HG02798 (cell line): ENCODE measurements around the gene IFITM10.

Experiments
- ATAC-seq: cut with Tn5 transposase; IDR thresholded peaks from one replicate; pipeline ENCODE4 v1.9.1; 2021; ENCODE audit warnings: mild to moderate bottlenecking; ENCODE audit not compliant: unreplicated experiment, poor library complexity

Gene IFITM10

GRCh38 chr11:1742371-1742770 lies 8.0 kb downstream of the IFITM10 start:
- no peak for ATAC-seq

GRCh38 chr11:1741741-1742140 lies 8.7 kb downstream of the IFITM10 start:
- no peak for ATAC-seq

DNA sequence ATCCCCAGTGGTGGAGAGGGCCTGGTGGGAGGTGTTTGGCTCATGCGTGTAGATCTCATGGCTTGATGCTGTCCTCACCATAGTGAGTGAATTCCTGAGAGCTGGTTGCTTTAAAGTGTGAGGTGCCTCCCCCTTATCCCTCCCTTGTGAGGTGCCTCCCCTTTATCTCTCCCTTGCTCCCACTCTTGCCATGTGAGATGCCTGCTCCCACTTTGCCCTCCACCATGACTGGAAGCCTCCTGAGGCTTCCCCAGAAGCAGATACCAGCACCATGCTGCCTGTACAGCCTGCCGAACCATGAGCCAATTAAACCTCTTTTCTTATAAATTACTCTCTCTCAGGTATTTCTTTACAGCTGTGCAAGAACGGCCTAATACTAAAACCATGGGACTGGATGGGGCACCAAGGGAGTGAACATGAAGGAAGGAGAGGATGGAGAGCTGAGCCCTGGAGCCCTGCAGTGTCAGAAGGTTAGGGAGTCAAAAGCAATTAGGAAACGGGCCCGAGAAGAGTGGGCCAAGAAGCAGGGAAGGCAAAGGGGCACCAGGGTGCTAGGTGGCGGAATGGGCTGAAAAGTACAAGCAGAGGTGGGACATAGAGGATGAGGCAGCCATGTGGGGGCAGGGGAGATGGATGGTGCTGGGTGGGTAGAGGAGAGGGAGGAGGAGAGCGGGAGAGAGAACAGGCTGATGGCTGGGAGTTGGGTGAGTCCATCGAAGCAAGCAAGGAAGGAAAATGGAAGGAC lies 9.4 kb downstream of the IFITM10 start:
- no peak for ATAC-seq

- ATAC-seq = no peak
Observed at GRCh38 chr11:1739576-1739975, 10.8 kb downstream of the IFITM10 start.

DNA sequence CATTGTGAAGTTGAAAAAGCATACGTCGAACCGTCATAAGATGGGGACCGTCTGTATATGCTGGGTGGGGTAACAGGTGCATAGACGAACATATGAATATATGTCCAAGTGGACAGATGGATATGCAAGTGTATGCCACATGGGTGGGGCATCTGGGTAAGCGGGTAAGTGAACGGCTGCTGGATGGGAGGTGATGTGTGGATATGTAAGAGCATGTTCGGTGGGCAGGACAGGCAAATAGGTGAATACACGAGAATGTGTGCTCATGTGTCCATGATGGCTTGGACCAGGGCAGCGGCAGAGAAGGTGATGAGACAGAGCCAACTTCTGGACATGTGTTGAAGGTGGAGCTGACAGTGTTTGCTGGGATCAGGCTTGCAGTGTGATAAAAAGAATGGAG lies 12.0 kb downstream of the IFITM10 start:
- ATAC-seq = no peak

DNA sequence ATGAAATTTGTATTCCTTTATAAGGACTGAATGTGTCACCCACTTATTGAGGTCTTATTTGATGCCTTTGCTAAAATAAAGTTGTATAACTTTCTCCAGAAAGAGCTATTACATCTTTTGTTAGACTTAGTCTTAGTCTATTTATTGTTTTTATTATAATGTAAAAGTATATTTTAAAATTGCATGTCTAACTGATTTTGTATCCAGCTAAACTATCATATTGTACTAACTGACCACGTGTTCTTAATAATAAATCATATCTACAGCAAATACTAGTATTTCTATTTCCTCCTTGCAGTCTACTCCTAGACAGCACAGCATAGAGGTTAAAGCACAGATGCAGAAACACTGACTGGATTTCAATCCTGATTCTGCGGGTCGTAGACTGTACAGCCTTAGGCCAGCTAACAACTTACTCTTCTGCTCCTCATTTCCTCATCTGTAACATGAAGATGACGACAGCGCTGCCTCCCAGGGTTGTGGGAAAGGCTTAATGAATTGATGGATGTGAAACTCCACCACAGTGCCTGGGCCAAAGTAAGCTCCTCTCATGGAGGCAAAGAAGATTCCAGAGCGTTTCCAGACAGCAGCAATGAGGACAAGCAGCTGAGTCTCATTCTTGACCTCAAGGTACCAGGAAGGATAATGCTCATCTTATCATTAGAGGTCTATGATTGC lies 13.2 kb downstream of the IFITM10 start:
- ATAC-seq = no peak

DNA sequence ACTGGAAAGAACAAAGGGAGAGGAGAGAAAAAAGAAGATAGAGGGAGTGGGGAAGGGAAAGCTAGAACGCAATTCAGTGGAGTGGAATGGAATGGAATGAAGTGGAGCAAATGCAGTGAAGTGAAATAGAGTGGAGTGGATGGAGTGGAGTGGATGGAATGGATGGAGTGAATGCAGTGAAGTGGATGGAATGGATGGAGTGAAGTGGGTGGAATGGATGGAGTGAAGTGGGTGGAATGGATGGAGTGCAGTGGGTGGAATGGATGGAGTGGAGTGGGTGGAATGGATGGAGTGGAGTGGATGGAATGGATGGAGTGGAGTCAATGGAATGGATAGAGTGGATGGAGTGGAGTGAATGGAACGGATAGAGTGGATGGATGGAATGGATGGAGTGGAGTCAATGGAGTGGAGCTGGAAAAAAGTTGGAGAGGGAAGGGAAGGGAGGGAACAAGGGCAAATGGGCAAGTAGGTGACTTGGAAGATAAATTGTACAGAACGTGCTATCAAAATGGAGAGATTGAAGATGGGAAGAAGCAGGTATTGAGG lies 13.9 kb downstream of the IFITM10 start:
- no peak for ATAC-seq

GRCh38 chr11:1735271-1735670 lies 15.1 kb downstream of the IFITM10 start:
- ATAC-seq = no peak

- no peak for ATAC-seq
Observed at GRCh38 chr11:1734641-1735081, 15.7 kb downstream of the IFITM10 start.

DNA sequence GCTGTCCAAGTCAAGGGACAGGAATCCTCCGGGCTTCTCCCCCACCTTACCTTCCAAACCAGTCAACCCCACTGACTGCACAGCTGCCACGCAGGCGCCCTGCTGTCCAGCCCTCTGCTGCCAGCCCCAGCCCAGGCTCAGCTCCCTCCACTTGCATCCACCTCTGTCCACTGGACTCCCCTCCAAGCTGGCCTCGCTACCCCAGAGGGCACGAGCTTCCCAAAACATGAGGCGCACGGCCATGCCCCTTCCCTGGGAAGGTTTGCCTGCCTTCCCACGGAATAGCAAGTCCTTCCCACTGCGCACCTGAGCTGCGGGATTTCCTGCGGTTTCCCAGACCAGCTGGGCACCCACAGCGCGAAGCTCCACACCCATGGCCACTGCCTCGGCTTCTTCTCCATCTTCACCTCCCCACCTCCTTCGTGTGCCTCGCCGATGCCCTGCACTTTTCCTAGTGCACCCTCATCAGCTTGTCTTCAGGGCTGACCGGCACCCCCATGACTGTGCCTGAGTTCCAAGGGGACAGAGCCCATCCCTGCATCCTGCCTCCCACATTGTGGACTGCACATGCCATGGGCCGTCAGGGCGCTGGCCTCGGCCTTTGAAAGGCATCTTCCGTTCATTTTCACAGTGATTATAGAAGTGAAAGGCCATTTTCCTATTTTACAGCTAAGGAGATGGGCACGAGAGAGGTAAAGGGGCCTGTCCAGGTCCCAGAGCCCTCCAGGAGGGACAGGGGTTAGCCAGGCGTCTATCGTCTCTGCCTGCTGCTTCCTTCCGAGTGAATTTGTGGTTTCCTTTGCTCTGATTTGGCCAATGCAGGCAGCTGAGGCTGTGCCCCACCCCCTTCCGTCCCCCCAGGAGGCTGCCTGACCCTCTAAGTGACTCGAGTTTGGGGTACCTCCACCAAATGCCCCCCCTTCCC lies 16.4 kb downstream of the IFITM10 start:
- no peak for ATAC-seq

GRCh38 chr11:1733009-1733715 lies 17.2 kb downstream of the IFITM10 start:
- no peak for ATAC-seq

- ATAC-seq = no peak
Observed at GRCh38 chr11:1732418-1733008, 17.9 kb downstream of the IFITM10 start.

GRCh38 chr11:1731451-1732059 lies 18.8 kb downstream of the IFITM10 start:
- ATAC-seq = no peak

DNA sequence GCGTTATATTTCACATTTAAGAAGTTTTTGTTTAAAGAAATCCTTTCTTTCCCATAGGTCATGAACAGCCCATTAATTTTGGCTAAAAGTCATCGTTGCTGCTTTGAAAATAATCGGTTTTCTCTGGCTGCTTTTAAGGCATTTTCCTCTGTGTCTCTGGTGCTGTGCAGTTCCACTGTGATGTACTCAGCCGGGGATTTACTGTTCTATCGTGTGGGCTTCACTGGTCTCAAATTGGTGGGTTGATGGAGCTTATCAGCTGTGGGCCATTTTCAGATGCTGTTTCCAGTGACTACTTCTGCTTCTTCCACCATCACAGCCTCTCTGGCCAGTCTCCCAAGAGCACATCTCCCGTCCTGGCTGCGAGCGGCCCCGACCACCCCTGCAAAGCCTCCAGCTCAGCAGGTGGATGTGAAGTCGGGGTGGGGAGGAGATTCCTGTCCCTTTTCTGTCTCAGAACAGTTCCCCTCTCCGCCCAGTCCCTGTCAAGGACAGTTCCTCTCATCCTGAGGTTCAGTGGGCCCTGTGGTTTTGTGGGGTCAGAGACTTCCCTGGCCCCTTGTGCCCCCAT lies 20.3 kb downstream of the IFITM10 start:
- no peak for ATAC-seq

- no peak for ATAC-seq
Observed at GRCh38 chr11:1729692-1730011, 20.7 kb downstream of the IFITM10 start.

DNA sequence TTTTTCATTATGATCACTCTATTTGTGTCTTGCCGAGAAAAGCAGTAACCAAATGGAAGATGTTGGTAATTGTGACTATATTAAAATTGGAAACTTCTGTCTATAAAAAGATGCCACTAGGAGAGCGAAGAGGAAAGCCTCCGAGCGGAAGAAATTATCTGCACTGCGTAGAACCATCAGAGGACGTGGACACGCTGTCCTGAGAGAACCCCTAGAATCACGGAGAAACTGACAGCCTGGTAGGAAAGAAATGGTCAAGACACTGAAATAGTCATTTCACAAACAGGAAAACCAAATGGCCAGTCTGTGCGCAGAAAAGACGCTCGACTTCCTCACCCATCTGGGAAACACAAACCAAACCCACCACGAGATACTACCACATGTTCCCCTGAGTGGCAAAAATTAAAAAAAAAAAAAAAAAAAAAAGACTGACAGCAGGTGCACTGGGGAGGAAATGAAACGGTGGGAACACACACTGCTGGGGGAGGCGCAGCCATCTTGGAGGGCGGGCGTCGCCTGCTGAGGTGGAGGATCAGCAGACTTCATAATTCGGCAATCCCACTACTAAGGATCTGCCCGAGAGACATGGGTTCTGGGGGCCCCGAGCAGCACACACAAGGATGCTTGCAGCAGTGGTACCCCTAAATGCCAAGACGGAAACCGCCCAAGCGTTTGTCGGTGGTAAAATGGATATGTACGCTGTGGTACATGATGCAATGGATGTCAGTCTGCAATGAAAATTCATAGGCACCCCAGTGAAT lies 21.3 kb downstream of the IFITM10 start:
- no peak for ATAC-seq

- ATAC-seq = no peak
Observed at GRCh38 chr11:1728301-1728700, 22.1 kb downstream of the IFITM10 start.

- no peak for ATAC-seq
Observed at GRCh38 chr11:1727861-1728260, 22.5 kb downstream of the IFITM10 start.
